ENCODE data around the gene TBC1D32. TPM values are rescaled to one million over a fixed set of nuclear protein-coding genes. Genes with fewer than 3 reads are reported as not detected.

TBC1D32 gene
- total RNA-seq, 1 donor from 2014 or later = 13.4 TPM

DNA sequence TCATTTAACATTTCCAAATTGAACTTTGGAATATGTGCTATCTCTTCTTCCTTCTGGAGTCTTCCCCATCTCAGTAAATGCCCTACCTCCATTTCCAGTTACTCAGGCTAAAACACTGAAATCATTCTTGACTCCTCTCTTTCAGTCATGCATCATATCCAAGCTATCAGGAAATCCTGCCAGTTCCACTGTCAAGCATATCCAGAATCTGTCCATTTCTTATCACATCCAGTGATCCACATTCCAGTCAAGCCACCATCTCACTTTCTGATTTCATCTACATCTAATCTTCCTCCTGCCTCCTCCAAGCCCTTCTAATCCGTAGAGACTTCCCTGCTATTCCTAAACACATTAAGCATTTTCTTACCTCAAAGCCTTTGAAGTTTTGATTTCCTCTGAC lies 15.3 kb upstream of the TBC1D32 start:
- Mint-ChIP-seq H3K9me3 (ENCODE audit: unreplicated experiment) (no peaks in the 10 kb centered on the region), H3K27ac (ENCODE audit: unreplicated experiment) (no peak overlapping the region), H3K27me3 (ENCODE audit: unreplicated experiment) (peaks cover 27% of the 10 kb centered on the region), H3K4me3 (ENCODE audit: unreplicated experiment) (no peak overlapping the region), H3K4me1 (ENCODE audit: unreplicated experiment) (peaks cover 15% of the 10 kb centered on the region), H3K36me3 (ENCODE audit: unreplicated experiment) (no peaks in the 10 kb centered on the region)
- no peak for DNase-seq (ENCODE audit: extremely low spot score, unreplicated experiment)
- TF ChIP-seq, protein P1, sequence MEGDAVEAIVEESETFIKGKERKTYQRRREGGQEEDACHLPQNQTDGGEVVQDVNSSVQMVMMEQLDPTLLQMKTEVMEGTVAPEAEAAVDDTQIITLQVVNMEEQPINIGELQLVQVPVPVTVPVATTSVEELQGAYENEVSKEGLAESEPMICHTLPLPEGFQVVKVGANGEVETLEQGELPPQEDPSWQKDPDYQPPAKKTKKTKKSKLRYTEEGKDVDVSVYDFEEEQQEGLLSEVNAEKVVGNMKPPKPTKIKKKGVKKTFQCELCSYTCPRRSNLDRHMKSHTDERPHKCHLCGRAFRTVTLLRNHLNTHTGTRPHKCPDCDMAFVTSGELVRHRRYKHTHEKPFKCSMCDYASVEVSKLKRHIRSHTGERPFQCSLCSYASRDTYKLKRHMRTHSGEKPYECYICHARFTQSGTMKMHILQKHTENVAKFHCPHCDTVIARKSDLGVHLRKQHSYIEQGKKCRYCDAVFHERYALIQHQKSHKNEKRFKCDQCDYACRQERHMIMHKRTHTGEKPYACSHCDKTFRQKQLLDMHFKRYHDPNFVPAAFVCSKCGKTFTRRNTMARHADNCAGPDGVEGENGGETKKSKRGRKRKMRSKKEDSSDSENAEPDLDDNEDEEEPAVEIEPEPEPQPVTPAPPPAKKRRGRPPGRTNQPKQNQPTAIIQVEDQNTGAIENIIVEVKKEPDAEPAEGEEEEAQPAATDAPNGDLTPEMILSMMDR (IDR thresholded peaks at IDR 0.05) = no peak

DNA sequence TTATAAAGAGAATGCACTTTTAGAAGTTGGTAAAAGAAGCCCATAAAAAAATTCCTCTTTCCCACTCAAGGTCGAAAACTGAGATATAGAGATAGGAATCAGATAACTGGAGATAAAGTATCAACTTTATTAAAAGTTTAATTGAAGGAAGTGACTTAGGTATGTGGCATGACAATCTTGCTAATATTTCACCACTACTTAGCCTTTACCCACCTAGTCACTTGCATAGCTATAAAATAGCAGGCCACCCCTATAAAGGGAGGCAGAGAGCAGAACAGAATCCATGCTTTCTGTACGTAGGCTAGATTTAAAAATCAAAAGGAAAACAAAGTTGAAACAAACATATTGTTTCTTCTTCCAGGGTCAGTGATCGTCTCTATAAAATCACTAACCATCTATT lies 13.2 kb upstream of the TBC1D32 start:
- no peak for DNase-seq (ENCODE audit: extremely low spot score, unreplicated experiment)
- H3K4me1 Mint-ChIP-seq (ENCODE audit: unreplicated experiment) = peaks cover 5% of the 10 kb centered on the region
- H3K27me3 Mint-ChIP-seq (ENCODE audit: unreplicated experiment) = peaks cover 28% of the 10 kb centered on the region
- H3K27ac Mint-ChIP-seq (ENCODE audit: unreplicated experiment) = no peak overlapping the region
- TF ChIP-seq, protein P1 (IDR thresholded peaks at IDR 0.05) = no peak
- H3K36me3 Mint-ChIP-seq (ENCODE audit: unreplicated experiment) = no peaks in the 10 kb centered on the region
- H3K4me3 Mint-ChIP-seq (ENCODE audit: unreplicated experiment) = no peak overlapping the region
- no peaks in the 10 kb centered on the region for H3K9me3 Mint-ChIP-seq (ENCODE audit: unreplicated experiment)

DNA sequence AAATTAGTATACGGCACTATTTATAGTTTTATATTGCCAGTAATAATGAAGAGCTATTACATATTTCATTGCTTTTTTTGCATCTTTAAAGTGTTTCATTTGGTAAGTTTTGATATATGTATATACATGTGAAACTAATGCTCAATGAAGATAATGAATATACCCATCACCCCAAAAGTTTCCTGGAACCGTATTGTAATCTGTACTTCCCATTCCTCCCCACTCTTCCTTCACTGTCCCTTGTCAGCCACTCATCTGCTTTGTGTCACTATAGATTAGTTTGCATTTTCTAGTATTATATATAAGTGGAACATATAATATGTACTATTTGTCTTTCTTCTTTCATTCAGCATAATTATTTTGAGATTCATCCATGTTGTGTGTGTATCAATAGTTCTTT lies 10.3 kb upstream of the TBC1D32 start:
- Mint-ChIP-seq H3K4me3 (ENCODE audit: unreplicated experiment) (no peak overlapping the region), H3K9me3 (ENCODE audit: unreplicated experiment) (no peaks in the 10 kb centered on the region), H3K36me3 (ENCODE audit: unreplicated experiment) (no peaks in the 10 kb centered on the region), H3K27ac (ENCODE audit: unreplicated experiment) (no peak overlapping the region), H3K27me3 (ENCODE audit: unreplicated experiment) (peaks cover 27% of the 10 kb centered on the region), H3K4me1 (ENCODE audit: unreplicated experiment) (no peaks in the 10 kb centered on the region)
- TF ChIP-seq, protein P1 (IDR thresholded peaks at IDR 0.05) = no peak
- no peak for DNase-seq (ENCODE audit: extremely low spot score, unreplicated experiment)

DNA sequence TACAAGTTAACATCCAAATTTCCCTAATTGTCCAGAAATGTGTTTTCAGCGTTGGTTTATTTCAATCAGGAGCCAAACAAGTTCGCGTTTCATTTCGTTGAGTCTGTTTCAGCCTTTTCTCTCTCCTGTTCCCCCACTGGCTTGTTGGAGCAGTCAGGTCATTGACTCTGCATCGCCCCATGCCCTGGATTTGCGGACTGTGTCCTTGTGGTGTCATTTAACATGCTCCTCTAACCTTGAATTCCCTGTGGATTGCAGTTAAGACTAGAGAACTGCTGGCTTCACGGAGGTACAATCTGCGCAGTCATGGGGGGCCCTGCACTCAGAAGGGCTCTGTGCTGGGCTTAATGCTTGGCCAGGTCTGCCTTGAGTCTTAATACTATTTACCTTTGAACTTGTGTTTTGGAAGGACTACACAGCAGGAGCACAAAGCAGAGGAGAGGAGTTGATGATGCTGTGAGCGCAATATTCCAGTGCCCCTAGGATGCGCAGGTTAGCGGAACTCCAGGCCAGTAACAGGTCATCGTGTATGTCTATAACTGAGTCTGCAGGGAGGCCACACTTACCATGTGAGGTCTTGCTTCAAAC lies 5.5 kb upstream of the TBC1D32 start:
- Mint-ChIP-seq H3K27ac (ENCODE audit: unreplicated experiment) (no peak overlapping the region), H3K4me3 (ENCODE audit: unreplicated experiment) (no peak overlapping the region), H3K9me3 (ENCODE audit: unreplicated experiment) (no peaks in the 10 kb centered on the region), H3K4me1 (ENCODE audit: unreplicated experiment) (peaks cover 5% of the 10 kb centered on the region), H3K27me3 (ENCODE audit: unreplicated experiment) (peaks cover 25% of the 10 kb centered on the region), H3K36me3 (ENCODE audit: unreplicated experiment) (no peaks in the 10 kb centered on the region)
- DNase-seq (ENCODE audit: extremely low spot score, unreplicated experiment) = no peak
- TF ChIP-seq, protein P1 (IDR thresholded peaks at IDR 0.05) = no peak

DNA sequence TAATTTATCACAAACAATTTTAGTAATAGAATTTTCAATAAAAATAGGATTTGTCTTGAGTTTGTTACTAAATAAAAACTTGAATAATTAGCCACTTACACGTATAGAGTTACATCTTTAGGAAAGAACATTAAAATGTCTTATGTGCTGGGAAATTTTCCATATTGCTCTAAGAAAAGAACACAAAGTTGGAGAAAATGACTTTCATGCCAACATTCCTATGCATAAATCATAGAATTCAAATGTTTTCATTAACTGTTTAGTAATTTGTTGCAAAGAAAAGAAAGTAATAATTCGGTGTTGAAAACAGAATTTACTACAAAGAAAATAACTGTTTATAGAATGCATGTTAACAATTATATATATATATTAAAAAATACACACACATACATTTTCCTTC lies 4.7 kb upstream of the TBC1D32 start:
- Mint-ChIP-seq H3K36me3 (ENCODE audit: unreplicated experiment) (no peaks in the 10 kb centered on the region), H3K9me3 (ENCODE audit: unreplicated experiment) (no peaks in the 10 kb centered on the region), H3K27ac (ENCODE audit: unreplicated experiment) (no peak overlapping the region), H3K27me3 (ENCODE audit: unreplicated experiment) (peaks cover 23% of the 10 kb centered on the region), H3K4me3 (ENCODE audit: unreplicated experiment) (no peak overlapping the region), H3K4me1 (ENCODE audit: unreplicated experiment) (peaks cover 8% of the 10 kb centered on the region)
- TF ChIP-seq, protein P1 (IDR thresholded peaks at IDR 0.05) = no peak
- DNase-seq (ENCODE audit: extremely low spot score, unreplicated experiment) = no peak
